HL-60 (cell line): ENCODE results near the gene DRD4.

Experiments used
- GABPA ChIP-seq: IDR thresholded peaks from 2 replicates; pipeline ENCODE4 v1.6.1; 2012; ENCODE audit warnings: low read depth
- POLR2AphosphoS5 ChIP-seq: IDR thresholded peaks from 2 replicates; pipeline ENCODE4 v1.6.1; 2012; ENCODE audit warnings: low read depth
- TF ChIP-seq, protein P1 (sequence below): IDR thresholded peaks from one replicate; pipeline ENCODE4 v1.5.1; 2011; ENCODE audit warnings: low read length, control low read depth, inconsistent platforms; ENCODE audit not compliant: insufficient read depth
- TF ChIP-seq, protein P2 (sequence below): IDR thresholded peaks from 2 replicates; pipeline ENCODE4 v1.6.1; 2012; ENCODE audit warnings: low read depth; ENCODE audit not compliant: insufficient replicate concordance

DNA sequence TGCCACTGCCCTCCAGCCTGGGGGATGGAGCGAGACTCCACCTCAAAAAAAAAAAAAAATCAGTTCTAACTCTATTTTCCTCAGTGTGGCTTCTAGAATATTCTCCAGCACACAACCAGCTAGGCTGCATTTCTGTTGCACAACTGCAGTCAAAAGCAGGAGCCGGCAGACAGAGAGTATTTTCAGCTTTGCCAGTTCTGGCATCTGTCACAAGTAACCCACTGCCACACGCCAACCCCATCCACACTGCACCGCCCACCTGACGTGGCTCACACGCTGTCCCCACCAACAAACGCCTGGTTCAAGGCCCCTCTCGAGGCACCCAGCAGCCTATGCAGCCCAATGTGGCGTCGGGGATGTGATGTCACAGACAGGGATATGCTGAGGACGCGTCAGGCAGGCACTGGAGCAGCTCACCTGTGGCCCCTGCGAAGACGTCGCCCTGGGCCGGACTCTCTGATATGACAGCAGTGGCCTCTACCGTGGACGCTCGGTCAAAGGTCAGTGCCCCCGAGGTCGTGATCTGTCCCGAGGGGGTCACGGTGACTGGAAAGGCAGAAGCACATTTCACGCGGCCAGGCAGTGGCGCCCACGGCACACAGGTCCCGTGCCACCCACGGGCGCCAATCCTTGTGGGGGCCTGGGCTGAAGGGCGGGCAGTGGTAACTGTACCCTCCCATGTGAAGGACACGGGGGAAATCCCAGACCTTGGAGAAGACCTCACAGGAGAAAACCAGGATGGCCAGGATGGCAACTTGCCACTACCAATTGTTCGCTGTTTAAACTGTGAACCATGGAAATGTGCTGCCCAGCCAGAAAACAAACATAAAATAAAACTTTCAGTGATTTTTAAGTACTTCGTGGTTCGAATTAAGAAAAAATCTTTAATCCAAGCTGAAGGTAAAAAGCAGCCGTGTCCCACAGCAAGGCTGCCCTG lies 42.5 kb downstream of the DRD4 start:
- TF ChIP-seq, protein P1, sequence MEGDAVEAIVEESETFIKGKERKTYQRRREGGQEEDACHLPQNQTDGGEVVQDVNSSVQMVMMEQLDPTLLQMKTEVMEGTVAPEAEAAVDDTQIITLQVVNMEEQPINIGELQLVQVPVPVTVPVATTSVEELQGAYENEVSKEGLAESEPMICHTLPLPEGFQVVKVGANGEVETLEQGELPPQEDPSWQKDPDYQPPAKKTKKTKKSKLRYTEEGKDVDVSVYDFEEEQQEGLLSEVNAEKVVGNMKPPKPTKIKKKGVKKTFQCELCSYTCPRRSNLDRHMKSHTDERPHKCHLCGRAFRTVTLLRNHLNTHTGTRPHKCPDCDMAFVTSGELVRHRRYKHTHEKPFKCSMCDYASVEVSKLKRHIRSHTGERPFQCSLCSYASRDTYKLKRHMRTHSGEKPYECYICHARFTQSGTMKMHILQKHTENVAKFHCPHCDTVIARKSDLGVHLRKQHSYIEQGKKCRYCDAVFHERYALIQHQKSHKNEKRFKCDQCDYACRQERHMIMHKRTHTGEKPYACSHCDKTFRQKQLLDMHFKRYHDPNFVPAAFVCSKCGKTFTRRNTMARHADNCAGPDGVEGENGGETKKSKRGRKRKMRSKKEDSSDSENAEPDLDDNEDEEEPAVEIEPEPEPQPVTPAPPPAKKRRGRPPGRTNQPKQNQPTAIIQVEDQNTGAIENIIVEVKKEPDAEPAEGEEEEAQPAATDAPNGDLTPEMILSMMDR: no peak
- no peak for TF ChIP-seq POLR2AphosphoS5
- TF ChIP-seq, protein P2, sequence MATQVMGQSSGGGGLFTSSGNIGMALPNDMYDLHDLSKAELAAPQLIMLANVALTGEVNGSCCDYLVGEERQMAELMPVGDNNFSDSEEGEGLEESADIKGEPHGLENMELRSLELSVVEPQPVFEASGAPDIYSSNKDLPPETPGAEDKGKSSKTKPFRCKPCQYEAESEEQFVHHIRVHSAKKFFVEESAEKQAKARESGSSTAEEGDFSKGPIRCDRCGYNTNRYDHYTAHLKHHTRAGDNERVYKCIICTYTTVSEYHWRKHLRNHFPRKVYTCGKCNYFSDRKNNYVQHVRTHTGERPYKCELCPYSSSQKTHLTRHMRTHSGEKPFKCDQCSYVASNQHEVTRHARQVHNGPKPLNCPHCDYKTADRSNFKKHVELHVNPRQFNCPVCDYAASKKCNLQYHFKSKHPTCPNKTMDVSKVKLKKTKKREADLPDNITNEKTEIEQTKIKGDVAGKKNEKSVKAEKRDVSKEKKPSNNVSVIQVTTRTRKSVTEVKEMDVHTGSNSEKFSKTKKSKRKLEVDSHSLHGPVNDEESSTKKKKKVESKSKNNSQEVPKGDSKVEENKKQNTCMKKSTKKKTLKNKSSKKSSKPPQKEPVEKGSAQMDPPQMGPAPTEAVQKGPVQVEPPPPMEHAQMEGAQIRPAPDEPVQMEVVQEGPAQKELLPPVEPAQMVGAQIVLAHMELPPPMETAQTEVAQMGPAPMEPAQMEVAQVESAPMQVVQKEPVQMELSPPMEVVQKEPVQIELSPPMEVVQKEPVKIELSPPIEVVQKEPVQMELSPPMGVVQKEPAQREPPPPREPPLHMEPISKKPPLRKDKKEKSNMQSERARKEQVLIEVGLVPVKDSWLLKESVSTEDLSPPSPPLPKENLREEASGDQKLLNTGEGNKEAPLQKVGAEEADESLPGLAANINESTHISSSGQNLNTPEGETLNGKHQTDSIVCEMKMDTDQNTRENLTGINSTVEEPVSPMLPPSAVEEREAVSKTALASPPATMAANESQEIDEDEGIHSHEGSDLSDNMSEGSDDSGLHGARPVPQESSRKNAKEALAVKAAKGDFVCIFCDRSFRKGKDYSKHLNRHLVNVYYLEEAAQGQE: no peak
- no peak for TF ChIP-seq GABPA
